GM18511 (cell line): ENCODE measurements around the gene CCDC134.

ENCODE experiments used
- ATAC-seq: cut with Tn5 transposase; IDR thresholded peaks from one replicate; pipeline ENCODE4 v1.9.1; 2021; ENCODE audit warnings: mild to moderate bottlenecking, moderate library complexity; ENCODE audit not compliant: unreplicated experiment

The CCDC134 gene

DNA sequence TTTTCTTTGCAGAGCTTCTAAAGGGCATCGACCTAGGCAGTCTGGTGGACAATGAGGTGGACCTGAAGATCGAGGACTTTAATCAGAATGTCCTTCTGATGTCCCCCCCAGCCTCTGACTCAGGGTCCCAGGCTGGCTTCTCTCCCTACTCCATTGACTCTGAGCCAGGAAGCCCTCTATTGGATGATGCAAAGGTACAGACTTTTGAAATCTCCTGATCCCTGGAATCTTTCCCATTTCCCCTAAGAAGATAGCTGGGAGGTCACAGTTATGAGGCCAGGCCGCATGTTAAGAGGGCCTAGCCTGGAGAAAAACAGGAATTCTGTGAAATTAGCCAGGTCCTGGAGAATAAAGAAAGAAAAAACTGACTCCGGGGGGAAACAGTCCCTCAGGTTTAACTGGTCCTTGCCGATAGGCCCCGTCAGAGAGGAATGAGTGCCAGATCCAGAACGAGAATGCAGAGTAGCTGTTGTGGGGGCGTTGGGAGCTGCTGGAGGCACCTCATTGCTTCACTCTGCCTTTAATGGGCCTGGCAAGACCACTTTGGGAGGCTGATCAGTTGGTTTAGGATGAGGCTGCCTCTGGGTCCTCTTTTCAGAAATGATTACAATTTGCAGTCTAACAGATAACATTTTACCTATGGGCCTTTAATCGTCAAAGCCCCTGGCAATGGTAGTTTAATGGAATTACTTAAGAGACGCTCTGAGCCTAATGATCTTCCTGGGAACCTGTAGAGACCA, 75.2 kb downstream of the CCDC134 start:
- ATAC-seq = no peak
